ENCODE results near the gene CKMT1B.
"Not testable (repeated sequence)": the region's sequence is repeated elsewhere in the genome, so short reads cannot be mapped to it uniquely, and the experiment has no call there.

The CKMT1B gene

DNA sequence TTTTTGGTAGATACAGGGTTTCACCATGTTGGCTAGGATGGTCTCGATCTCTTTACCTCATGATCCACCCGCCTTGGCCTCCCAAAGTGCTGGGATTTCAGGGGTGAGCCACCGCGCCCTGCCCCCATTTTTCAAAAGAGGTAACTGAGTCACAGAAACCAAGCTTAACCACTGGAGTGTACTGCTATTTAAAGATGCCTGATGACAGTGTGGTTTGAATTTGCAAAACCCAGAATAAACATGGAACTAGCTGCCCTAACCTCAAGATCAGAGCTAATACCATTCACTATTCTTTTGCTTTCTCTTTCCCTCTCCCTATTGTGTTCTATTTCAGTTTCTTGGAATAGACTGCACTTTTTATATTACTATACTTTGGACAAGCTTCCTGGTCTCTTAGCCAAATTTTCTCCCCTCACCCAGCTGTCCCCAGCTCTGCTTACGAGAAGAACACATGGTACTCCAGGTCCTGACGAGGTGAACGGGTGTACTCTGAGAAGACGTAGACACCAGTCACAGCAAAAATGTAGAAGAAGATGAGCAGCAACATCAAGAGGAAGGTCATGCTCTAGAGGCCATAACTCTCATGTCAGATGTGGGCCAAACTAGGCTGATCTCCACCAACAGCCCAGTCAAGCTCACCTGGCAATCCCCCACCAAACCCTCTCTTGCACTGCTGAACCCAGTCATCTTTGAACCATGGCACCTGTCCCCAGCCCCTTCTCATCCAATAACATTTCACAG lies 44.8 kb downstream of the CKMT1B start:
- DNase-seq (ENCODE audit: low read depth, low spot score): not testable (repeated sequence)

All from brain pericyte (primary cell).